ENCODE data around the gene PODN.

The PODN gene

DNA sequence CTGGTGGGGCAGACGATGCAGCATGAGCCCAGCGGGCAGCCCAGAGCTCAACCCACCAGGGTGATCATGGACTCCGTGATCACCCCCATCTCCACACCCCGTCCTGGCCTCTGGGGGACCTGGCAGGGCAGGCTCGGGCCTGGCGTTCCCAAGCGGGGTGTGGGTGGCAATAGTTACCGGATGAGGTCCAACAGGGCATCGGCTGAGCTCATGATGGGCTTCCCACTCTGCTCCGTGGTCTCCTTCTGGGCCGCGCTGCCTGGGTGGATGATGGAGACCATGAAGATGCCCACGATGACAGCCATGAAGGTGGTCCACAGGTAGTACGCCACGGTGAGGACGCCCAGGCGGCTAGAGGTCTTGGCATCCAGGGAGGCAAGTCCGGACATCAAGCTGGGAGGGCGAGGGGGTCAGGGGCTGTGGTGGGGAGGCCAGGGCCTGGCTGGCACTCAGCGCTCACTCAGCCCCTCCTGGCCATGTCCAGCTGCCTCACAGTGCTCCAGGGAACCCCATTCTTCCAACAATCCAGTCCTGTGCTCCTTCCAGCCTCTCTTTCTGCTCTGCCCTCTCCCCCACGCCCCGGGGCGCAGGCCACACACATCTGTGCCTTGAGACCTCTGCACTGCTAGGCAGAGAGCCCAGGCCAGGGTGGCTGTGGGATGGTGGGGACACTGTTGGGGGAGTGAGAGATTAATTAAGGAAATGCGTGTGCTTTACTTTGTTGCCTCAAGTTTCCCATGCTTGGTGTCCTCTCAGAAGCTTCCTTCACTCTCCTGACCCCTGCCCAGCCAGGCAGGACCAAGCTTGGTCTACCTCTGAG, 52.8 kb downstream of the PODN start:
- DNase-seq (ENCODE audit: low read depth in 2 of 2) = no peak

DNA sequence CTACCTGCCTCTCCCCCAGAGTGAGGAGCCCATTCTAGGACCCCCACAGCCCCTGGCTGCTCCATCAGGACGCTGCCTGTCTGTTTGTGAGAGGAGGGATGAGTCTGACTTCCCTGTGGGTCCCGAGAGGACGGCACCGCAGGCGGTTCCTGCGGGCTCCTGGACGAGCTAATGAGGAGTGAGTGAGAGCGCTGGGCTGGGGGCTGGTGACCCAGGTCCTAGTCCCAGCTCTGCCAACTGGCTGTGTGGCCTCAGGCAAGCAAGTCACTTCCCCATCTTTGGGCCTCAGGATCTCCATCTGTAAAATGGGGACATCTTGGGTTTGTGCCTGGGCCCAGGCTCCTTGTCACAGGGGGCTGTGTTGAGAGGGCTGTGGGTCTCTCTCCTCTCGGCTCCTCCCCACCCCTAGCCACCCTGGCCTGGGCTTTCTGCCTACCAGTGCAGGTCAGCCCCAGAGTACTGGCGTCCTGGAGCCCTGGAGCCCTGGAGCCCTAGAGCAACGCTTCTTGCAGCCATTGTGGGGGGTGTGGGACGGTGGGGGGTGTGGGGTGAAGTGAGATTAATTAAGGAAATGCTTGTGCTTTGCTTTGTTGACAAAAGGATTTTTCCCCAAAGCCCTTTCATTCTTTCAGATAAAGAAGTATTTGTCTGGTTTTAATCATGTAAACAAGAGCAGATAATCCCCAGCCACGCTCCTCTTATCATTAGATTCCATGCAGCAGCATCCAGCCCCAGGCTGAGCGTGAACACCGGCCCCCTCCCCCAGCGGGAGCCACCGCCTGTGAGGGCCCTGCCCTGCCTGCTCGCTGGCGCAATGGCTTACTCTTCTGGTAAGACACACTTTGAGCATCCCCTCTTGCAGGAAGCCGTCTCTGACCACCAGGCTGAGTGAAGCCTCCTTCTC, 53.6 kb downstream of the PODN start:
- no peak for DNase-seq (ENCODE audit: low read depth in 2 of 2)

DNA sequence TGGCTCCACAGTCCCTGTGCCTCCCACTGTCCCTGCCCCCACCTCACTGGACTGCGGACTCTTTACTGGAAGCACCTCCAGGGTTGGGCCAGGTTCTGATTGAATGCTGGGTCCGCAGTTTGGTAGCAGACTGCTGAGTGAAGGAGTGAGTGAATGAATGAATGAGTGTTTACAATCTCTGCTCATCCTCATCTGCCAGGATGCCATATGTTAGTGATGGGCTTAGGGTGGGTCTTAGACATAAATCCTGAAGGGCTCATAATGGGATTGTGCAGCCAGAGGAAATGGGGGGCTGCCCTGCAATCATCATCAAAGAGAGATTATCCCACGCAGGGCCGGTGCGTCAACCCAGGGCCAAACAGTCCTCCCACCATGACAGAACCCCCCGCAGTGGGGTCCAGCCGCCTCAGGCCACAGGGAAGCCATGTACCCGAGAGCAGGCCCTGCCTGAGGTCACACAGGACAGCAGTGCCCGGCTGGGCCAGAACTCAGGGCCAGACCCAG, 54.3 kb downstream of the PODN start:
- no peak for DNase-seq (ENCODE audit: low read depth in 2 of 2)

DNA sequence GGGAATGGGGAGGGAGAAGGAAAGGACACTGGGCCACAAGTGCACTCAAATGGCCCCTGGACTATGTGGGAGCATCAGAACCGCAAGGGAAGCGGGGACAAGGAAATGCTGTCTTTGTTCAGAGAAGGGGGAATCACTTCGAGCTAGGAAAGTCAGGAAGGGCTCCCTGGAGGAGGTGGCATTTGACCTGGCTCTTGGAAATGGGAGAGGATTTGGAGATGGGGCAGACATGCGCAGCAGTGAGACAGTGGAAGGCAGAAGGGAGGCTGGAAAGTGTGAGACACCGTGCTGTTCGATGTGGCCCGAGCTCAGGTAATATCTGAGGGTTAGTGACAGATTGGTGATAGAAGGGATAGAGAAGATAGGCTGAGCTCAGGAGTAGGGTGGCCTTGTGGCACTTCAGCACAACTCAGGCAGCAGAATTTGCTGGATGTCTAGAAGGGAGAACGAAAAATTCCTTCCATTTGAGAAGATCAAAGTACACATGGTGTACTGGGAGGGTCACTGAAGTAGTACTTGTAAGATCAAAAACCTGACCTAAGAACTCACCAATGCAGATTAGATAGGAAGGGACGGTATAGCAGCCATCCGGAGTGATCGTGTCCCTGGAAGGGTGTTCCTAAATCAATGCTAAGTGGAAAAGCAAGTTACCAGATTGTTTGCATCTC, 55.1 kb downstream of the PODN start:
- no peak for DNase-seq (ENCODE audit: low read depth in 2 of 2)

DNA sequence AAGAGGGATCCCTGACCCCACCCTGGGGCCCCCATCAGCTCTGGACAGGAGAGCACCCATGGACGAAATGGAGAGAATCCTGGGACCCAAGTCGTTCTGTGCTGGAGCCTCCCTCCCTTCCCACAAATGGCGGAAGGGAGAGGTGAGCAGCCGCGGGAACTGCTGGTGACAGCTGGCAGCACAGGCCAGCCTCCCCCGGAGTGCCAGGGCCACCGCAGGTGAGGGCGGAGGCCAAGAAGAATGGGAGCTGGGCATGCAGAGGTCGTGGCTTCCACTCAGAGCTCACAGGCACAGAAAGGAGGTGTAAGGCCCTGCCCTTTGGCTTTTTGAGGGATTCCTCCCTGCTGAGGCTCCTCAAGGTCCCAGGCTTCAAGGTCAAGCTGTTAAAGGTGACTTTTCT, 55.8 kb downstream of the PODN start:
- DNase-seq (ENCODE audit: low read depth in 2 of 2) = no peak

DNA sequence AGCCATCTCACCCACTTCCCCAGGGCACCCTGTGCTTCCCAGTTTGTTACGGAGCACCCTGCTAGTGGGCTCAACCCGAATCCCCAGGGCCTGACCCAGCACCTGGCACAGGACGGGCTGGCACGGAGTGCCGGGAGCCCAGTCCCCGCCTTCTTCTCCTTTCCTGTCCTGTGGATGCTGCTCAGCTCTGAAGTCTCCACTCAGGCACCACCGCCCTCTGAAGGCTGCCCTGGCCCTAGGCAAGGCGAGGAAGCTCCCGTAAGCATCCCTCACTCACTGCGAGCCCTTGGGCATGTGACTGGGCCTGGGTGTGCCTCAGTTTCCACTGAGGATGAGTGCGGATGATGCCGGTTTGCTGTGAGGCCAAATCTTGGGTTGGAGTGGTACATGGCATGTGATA, 58.6 kb downstream of the PODN start:
- DNase-seq (ENCODE audit: low read depth in 2 of 2) = no peak

DNA sequence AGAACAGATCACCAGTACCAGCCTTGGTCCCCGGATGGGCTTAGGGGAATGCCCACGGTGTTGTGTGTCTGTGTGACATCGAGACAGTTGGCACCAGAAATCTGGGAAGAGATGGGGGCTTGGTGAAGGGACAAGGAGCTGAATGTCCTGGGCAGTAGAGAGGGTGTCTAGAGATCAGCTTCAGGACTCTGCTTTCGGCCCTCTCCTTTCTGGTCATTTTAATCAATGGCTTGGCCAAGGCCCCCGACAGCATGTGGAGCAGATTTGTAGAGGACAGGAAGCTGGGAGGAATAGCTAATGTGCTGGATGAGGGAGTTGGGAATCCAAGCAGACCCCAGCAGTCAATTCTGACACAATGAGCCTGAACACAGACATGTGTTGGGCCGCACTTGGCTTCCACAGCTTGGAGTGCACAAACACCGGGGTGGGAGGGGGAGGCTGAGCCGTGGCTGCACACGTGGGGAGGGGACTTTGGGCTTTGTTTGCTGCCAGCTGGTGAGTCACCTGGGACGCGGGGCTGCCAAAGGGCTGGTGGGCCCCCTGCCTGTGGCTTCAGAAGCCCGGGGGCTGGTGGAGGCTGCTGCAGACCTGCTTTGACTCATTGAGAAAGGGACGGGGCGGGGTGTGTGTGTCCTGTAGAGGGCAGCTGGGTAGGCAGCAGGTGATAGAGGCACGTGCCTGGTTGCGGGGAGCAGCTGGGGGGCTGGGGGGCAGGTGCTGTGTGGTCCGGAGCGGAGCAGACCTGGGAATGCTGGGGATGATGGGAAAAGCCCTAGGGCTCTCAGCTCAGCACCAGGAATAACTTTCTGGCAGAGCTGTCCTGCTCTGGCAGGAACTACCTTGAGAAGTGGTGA, 59.5 kb downstream of the PODN start:
- DNase-seq (ENCODE audit: low read depth in 2 of 2) = peak in 1 of 2 donors; percentile 17

DNA sequence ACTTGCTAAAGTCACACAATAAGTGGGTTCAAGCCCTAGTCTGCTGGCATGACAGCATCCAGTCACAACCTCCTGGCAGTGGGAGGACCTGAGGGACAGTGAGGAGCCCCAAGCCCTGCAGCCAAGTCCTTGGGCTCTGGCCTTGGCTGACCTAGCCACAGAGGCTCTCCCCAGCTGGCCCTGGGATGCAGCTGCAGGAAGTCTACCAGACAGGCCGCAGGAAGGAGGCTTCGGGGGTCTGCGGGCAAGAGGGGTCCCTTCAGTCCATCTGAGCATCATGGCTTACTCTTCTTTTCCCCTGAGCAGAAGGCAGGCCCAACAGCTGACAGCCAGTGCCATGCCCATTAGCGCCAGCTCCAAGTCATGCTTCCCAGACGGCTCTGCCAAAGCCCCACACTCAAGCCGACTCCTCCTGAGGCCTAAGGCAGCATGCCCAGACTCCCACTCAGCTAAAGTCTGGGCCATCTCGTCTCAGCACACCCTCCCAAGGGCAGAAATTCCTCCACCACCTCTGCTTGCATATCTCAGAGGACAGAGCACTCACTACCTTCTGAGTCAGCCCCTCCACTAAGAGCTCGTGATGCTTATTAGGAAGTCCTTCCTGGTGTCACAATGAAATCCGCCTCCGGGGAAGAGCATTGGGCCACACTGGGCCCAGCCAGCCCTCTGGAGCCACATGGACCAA, 60.3 kb downstream of the PODN start:
- DNase-seq (ENCODE audit: low read depth in 2 of 2) = no peak

DNA sequence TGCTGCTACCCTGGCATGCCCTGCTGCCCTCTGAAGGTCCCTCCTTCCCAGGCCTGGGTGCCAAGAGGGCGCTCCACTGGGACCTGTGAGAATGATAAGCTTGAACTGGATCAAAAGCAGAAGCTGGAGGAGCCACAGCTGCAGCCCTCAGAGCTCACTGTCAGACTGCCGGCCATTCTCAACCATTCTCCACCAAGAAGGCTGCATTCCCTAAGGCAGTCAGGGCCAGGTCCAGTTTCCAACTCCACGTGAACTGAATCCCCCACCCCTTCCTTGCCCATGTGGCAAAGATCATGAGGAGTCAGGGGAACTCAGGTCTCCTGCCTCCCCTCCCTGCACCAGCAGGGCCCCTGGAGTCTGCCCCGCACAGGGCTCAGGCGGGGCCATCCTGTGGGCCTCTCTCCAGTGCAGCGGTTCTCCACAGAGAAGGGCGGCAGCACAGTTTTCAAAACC, 61.0 kb downstream of the PODN start:
- no peak for DNase-seq (ENCODE audit: low read depth in 2 of 2)

DNA sequence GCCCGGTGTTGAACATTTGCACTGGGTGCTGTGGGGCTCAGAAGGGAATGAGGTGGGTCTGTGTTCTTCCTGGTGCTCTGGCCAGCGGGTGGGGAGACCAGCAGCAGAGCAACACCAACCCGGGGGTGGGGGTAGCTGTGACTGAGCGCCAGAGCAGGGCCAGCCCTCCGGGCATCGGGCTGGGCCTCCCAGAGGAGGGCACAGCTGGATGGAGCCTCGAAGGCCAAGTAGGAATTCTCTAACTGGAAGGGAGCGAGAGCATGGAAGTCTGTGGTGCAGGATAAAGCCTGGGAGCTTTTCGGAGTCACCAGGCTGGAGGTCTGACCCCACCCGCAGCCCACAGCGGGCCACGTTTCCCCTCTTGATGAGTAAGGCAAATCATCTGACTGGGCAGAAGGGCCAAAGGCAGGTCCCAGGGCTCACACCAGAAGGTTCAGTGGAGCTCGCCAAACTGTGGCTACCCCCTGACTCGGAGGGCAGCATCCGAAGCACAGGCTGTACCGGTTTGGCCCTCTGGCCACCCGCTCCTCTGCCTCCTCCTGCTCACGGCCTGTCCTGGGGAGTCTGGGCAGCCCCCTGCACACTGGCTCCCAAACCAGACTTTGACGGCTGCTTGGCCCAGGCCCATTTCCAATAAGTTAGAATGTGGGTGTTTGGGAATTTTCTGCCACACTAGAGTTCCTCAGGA, 61.6 kb downstream of the PODN start:
- no peak for DNase-seq (ENCODE audit: low read depth in 2 of 2)

DNA sequence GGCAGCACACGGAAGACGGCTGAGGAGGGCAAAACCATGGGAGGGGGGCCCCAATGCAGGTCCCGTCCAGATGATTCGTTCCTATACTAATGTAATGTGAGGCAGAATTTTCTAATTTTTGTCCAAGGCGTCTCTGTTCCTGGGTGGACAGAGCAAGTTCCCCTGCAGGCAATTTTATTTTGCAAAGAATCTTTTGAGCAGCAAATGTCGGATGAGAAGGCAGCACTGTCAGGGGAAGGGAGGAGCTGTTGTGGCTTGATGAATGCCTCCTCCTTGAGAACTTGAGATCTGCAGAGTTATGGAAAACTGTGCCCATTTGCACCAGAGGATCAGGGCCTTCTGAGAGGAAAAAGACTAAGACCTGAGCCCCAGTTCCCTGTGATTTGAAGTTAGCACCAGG, 63.1 kb downstream of the PODN start:
- no peak for DNase-seq (ENCODE audit: low read depth in 2 of 2)

DNA sequence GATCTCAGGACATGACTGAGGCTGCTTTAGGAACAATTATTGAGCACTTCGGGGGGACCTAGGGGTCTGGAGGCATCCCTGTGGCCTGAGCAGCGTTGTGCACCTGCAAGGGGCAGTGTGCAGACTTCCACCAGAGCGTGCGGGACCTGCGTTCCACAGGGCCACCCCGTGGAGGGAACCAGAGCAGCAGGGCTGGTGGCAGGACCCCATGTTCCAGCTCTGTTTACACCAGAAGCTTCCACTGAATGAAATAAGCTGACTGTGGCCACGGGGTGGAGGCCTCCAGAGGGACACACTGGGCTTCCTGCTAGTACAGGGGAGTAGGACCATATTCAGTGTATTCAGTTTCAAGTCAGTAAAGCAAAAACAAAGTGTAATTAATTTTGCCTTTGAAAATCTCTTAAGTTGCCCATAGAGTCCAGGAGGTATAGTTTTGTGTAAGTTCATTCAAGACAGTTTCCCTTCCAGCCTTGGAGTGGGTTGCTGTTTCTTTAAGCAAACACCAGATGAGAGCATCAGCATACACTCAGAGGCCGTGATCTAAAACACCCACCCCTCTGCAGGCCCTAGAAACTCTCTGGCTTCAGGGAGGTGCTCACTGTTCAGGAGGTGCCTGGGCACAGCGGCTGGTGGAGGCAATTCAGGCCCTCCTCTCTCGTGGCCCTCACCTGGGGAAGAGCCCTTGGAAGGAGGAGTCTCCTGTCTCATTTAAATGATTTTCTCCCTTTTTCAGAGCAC, 63.8 kb downstream of the PODN start:
- no peak for DNase-seq (ENCODE audit: low read depth in 2 of 2)

DNA sequence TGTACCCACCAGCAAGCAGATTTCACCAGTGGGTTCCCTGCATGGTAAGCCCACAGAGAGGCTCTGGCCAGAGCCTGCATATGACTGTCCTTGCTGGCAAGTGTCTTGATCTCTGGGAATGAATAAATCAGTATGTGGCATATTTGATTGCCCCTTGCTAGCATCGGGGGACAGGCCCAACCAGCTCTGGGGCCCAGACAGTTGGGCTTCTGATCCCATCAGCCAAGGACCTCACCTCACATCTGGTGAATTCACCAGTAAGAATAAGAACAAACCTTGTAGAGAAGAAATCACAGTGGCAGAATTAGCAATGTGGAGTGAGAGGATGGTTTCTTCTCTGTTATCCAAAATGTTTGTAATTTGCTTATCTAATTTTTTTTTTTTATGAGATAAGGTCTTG, 64.5 kb downstream of the PODN start:
- DNase-seq (ENCODE audit: low read depth in 2 of 2) = no peak

DNA sequence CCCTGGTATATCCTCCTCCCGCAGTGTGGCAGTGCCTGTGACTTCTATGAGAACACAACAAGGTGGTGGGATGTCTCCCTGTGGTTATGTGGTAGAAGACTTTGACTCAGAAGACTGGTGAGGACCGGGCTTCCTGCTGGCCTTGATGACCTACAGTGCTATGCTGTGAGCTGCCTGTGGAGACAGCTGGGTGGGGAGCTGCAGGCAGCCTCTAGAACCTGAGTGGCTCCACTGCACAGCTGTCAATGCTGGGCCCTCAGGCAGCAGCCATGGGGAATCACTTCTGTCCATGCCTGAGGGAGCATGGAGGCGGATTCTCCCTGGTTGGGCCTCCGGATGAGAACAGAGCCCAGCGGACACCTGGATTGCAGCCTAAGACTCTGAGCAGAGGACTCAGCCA, 65.5 kb downstream of the PODN start:
- no peak for DNase-seq (ENCODE audit: low read depth in 2 of 2)

DNA sequence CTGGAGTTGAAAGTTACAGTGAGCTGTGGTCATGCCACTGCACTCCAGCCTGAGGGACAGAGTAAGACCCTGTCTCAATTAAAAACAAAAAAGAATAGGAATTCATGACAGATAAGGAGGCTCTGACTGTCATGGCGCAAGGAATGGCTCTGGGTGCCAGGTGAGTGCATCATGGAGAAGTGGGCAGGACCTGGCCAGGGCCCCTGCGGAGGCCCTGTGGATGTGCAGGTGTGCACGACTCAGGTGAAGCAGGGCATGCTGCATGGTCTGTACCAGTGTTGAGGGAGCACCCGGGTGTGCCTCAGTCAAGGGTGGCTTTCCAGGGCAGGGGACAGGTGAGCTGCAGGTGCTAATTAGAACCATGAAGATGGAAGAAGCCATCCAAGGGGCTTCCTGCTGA, 66.4 kb downstream of the PODN start:
- no peak for DNase-seq (ENCODE audit: low read depth in 2 of 2)

DNA sequence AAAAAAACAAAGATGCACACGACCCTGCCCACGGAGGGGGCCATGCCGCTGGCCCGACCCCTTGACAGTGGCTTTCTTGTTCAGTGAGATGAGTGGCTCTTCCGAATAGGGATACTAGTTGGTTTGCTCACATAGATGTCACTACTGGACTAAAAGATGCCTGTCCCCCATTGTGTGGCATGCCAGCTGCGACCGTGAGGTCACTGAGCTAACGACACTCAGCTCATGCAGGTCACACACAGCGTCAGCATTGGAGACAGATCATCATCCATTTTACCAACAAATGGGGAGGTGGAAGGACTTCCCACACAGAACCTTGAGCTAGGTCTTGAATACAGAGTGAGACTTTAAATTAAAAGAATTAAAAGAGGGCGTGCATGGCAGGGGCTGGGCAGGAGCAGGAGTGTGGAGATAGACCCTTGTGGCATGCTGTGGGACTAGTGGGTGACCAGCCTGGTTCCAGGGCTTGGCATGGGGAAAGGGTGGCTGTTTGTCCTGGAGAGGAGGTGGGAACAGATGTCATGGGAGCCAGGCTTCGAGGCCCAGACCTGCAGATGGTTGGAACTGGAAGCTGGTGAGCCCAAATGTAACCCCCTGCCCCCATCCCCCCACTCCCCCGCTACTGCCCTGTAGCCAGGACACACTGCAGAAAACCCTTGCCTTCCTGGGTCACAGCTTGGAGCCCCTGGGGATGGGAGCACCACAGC, 68.0 kb downstream of the PODN start:
- DNase-seq (ENCODE audit: low read depth in 2 of 2) = no peak

DNA sequence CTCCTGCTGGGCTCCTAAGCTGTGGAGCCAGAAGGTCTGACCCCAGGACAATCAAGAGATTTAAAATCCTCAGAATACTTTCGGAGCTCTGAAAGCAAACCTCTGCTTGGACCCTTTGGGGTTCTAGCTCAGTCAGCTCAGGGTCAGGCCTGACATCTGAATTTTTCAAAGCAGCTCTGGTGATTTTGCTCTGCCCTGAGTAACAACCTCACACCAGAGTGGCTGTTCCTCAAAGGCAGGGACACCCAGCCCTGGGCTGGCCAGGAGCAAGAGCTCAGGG, 68.5 kb downstream of the PODN start:
- DNase-seq (ENCODE audit: low read depth in 2 of 2) = no peak

DNA sequence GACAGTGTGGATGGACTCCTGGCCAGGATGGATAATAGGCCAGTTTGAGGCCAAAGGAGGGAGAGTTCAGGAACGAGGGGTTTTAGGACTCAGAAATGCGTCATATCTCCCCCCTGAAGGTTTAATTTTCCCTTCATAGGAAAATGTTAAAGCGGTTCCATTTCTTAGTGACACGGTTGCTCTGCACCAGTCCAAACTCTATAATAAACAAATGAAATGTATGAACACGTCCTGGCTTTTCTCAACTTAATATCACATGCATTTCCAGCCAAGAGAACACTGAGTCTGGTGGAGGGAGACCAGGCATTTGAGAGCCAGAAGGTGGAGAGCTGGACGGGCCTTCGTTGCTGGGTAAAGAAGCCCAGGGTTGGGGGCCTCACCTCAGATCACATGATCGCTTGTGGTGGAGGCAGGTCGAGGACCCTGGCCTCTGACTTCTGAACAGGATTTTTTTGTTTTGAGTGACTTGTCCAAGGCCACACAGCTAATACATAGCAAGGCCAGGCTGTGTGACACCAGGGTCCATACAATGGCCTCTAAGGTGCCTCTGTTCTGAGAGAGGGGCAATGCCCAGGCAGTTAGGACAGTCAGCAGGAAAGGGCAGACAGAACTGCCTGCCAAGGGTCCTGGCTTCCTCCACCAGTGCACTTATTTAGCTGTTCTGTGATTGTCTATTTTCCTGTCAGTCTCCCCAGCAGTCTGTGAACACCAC, 69.0 kb downstream of the PODN start:
- no peak for DNase-seq (ENCODE audit: low read depth in 2 of 2)

All from stimulated activated CD8-positive, alpha-beta memory T cell treated with anti-CD3 and anti-CD28 coated beads, Interleukin-2, amount 100 ng/mL, for 48 hours (primary cell).